ES-I3 (cell line): ENCODE data around the gene UBR4.

Experiments used
- H3K36me3 ChIP-seq: 2 replicates; pipeline ENCODE4 v1.6.1; 2013; ENCODE audit warnings: mild to moderate bottlenecking, low read length, control low read depth, moderate library complexity; ENCODE audit not compliant: insufficient read depth
- H3K4me1 ChIP-seq: 2 replicates; pipeline ENCODE4 v1.6.1; 2013; ENCODE audit warnings: mild to moderate bottlenecking, control low read depth, low read length; ENCODE audit not compliant: insufficient read depth
- H3K9ac ChIP-seq: 2 replicates; pipeline ENCODE4 v1.6.1; 2013; ENCODE audit warnings: low read depth, mild to moderate bottlenecking, low read length, moderate library complexity
- H3K9me3 ChIP-seq: 2 replicates; pipeline ENCODE4 v1.6.1; 2013; ENCODE audit warnings: mild to moderate bottlenecking, low read length, moderate library complexity; ENCODE audit not compliant: control insufficient read depth, insufficient read depth

Gene UBR4

DNA sequence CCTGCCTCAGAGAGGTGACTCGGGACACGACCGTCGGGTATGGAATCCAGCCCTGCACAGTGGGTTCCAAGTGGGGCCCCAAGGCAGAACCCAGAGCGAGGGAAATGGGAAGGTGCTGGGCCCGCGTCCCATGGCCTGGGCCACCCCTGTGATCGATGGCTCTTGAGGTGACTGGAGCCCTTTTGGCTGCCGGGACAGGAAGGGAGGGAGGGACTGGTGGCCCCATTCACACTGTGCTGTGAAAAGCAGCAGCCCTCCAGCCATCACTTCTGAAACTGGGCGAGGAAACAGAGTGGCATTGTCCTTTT lies 143.2 kb downstream of the UBR4 start:
- peaks cover 14% of the 10 kb centered on the region; the same call in 1 of the 2 replicates for H3K4me1 ChIP-seq
- H3K9me3 ChIP-seq: no peaks in the 10 kb centered on the region
- no peak overlapping the region for H3K9ac ChIP-seq
- H3K36me3 ChIP-seq: no peaks in the 10 kb centered on the region

DNA sequence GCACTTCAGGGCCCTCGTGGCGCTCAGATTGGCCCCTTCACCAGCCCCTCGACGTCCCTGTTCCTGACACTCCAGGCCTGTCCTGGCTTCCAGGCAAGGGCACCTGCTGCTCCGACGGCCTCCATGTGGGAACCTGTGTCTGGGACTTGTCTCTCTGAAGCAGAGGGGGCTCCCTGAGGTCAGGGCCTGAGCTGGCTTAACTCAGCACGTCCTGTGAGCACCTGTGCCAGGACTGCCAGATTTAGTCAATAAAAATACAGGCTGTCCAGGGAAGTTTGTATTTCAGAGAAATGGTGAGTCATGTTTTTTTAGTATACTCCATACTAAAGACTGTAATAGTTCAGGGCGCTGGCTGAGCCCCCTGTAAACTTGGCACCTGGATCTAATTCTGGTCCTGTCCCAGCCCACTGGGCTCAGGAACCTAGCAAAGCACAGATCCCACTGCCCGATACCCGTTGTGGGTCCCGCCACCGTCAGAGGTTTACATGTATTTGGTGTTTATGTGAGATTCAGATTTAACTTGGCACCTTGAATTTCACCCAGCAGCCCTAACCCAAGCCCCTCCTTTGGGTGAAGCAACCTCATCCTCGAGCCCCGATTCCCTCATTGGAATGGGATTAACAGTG lies 143.7 kb downstream of the UBR4 start:
- Histone ChIP-seq H3K4me1 (peaks cover 11% of the 10 kb centered on the region; the same call in 1 of the 2 replicates), H3K9me3 (no peaks in the 10 kb centered on the region), H3K9ac (no peak overlapping the region), H3K36me3 (no peaks in the 10 kb centered on the region)

DNA sequence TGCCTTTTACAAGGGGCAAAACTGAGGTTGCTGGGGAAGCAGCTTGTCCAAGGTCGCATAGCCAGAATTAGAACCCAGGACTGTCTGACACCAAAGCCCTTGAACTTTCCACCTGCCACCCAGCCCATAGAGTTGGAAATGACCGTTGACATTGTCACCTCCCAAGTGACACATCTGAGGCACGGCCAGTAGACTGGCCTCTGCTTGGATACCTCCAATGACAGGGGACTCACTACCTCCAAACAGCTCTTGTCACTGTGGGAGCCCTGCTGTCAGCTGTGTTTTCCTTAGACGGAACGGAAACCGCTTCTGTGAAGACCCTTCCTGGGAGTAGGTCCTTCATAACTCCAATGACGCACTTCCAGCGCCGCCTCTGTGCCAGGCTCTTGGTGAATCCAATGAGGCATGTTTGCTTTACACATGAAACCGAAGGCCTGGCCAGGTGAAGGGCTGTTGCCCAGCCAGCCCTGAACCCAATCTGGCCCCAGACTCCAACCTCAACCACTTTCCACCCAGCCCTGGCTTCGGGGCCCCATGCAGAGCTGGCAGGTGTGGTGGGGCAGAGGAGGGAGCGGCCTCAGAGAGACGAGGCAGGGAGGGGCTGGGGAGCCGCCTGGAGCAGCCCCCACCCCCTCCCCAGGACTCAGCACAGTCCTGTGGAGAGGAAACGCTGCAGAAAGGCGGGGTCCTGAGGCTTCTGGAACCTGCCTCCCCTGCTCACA lies 144.4 kb downstream of the UBR4 start:
- Histone ChIP-seq H3K9me3 (no peaks in the 10 kb centered on the region), H3K36me3 (no peaks in the 10 kb centered on the region), H3K4me1 (peaks cover 8% of the 10 kb centered on the region; the same call in 1 of the 2 replicates), H3K9ac (no peak overlapping the region)

DNA sequence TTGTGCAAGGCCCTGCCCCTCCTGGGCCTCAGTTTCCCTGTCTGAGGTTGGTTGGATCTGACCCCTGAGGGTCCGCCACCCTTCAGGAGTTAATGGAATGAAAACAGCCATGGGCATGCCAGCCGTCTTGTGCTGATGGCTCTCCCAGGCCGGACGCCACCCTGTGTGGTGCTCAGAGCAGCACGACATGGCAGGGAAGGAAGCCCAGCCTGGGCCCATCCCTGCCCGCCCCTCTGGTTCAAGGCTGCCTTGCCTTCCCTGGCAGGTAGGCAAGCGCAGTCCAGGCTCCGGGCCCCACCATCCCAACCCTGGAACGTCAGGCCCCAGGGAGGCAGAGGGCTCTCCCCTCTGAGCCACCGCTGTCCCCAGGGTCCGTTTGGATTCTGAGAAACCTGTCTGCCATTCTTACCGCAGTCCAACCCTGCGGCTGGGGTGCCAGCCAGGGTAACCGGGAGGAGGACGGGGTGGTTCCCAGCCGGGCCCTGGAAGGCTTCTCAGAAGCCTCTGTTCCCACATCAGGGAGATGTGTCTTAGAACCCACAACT lies 145.1 kb downstream of the UBR4 start:
- no peak overlapping the region for H3K9ac ChIP-seq
- no peaks in the 10 kb centered on the region for H3K36me3 ChIP-seq
- no peaks in the 10 kb centered on the region for H3K9me3 ChIP-seq
- peaks cover 8% of the 10 kb centered on the region; the same call in 1 of the 2 replicates for H3K4me1 ChIP-seq

DNA sequence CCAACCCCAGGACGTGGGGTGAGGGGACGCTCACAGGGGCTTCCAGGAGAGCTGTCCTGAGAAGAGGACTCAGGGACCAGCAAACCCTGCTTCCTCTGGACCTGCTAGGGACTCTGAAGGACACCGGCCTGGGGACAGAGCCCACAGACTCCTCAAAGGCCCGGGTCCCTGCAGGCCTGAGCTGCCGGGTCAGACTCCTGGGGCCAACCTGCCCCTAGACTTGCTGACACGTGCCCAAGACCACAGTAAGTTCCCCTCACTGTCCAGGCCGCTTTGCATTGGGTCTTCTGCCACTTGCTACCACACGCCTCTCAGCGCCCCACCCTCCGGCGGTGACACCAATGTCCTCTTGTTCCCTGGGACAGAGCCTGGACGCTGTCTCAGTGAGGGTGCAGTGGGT lies 146.9 kb downstream of the UBR4 start:
- no peak overlapping the region for H3K9ac ChIP-seq
- H3K4me1 ChIP-seq: peaks cover 8% of the 10 kb centered on the region; the same call in 1 of the 2 replicates
- no peaks in the 10 kb centered on the region for H3K36me3 ChIP-seq

DNA sequence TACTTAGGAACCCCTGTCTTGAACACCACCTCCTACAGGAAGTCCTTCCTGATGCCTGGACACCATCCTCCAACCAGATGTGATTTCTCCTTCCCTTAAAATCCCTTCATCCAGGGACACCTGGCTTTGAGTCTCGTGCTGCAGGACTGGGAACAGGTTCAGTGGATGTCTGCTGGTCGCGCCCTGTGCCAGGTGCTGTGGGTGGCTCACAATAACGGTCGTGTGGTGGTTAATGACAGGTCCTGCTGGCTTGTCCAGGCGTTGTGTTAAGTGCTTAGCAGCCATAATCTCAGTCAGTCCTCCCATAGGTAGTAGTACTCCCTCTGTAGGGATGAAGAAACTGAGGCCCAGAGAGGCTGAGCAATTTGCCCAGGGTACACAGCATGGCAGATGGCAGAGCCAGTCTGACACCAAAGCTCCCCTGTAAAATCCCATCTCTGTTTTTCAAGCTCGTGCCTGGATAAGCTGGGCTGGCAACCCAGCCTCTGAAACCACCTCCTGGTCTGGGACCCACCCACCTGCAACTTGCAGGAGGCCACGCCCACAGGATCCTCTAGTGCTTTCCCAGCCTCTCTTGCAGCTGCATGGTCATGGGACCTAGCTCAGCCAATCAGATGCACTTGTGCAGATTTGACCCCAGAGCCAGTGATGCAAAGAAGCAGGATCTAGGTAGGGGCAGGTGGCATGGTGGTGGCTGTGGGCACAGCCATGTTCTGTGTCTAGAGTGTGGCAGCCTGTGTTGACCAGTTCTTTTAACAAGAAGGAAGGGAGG lies 147.6 kb downstream of the UBR4 start:
- no peak overlapping the region for H3K9ac ChIP-seq
- H3K4me1 ChIP-seq: peaks cover 8% of the 10 kb centered on the region; the same call in 1 of the 2 replicates
- H3K36me3 ChIP-seq: no peaks in the 10 kb centered on the region
- no peaks in the 10 kb centered on the region for H3K9me3 ChIP-seq

More for the DNA sequence above, 146.9 kb downstream of the UBR4 start:
- no peaks in the 10 kb centered on the region for H3K9me3 ChIP-seq

DNA sequence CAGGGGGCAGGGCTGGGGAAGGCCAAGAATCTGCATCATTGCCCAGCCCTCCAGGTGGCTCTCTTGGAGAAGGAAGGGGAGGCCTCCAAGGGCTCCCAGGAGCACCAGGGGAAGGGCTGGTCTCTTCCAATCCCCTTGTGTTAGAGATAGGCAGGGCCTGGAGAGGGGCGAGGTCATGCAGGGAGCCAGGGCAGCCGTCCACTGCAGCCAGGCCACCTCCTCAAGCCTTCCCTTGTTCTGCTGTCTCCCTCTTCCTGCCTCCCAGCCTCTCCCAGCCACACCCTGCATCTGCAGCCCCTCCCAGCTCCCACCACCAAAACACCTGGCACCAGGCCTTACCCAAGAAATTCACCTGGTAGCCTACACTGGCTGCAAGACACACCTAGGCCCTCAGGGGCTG lies 148.3 kb downstream of the UBR4 start:
- Histone ChIP-seq H3K36me3 (no peaks in the 10 kb centered on the region), H3K4me1 (peaks cover 2% of the 10 kb centered on the region; the same call in 1 of the 2 replicates), H3K9ac (no peak overlapping the region), H3K9me3 (no peaks in the 10 kb centered on the region)

DNA sequence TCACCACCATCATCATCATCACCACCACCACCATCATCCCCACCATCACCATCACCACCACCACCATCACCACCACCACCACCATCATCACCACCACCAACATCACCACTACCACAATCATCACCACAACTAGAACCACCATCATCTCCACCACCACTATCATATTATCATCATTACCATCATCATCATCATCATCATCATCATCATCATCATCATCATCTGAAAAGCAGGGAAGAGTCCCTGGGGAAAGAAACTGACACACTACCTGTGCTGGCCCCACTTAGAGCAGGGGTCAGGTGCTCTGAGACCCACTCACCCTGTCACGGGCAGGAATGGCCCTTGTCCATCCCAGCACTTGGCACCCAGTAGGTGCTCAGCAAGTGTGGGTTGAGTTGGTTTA lies 148.7 kb downstream of the UBR4 start:
- H3K9me3 ChIP-seq: no peaks in the 10 kb centered on the region
- no peaks in the 10 kb centered on the region for H3K4me1 ChIP-seq
- H3K36me3 ChIP-seq: no peaks in the 10 kb centered on the region
- H3K9ac ChIP-seq: no peak overlapping the region

DNA sequence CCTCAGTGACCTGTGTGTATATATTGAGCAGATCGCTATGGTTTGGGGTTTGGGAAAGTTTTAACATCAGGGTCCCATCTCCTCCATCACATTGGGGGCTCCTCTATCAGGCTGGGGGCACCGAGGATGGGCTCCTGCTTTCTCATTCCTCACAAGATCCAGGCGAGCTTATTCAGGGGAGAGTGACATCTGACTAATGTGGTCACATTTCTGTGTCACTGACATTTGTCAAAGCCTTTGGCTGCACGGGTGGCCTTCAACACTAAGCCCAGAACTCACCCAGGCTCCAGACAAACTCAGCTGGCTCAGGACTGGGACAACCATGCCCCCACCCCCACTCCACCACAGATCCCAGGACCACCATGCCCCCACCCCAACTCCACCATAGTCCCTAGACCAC lies 150.3 kb downstream of the UBR4 start:
- H3K4me1 ChIP-seq: no peaks in the 10 kb centered on the region
- H3K36me3 ChIP-seq: no peaks in the 10 kb centered on the region
- no peak overlapping the region for H3K9ac ChIP-seq
- H3K9me3 ChIP-seq: no peaks in the 10 kb centered on the region

DNA sequence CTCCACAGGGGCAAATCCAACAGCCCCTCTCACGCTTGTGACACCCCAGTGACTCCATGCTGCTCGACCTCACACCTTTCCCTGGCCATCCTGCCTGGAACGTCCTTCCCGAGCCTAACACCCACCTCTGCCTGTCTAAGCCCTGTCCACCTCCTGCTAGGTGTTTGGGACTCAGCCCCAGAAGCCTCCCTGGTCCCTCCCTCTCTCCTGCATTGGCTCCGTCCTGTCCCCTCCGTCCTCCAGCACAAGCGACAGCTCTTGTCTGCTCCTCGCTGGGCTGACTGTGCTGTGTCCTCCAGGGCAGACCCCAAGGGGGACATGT lies 151.6 kb downstream of the UBR4 start:
- H3K9ac ChIP-seq: no peak overlapping the region
- H3K36me3 ChIP-seq: no peaks in the 10 kb centered on the region
- peaks cover 3% of the 10 kb centered on the region for H3K4me1 ChIP-seq
- H3K9me3 ChIP-seq: no peaks in the 10 kb centered on the region

DNA sequence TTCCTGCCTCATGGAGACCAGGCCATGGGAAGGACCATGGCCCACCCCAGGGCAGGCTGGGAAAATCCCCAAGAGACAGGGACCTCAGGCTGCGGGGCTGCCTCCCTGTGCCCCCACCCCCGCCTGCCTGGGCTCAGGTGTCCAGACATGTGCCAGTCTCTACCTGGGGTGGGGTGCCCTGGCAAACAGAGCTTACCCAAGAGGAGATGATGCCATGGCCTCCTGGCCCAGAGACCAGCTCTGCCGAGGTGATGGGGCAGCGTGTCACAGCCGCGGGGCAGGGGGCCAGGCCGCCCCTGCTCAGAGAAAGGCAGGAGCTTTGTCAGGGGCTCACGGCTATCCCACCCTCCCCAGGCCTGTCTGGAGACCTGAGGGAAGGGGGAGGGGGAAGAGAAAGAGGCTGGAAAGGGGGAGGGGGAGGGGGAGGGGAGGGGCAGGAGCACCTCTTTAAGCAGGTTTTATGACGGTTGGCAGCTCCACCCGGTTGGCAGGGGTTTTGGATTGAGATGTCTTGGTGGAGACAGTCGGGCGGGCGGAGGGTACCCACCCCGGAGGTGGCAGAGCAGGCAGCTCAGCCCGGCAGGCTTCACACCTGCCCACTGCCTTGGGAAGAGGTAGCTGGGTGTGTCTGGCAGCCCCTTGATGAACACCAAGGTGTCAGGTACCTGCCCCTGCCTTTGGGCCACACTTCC lies 152.1 kb downstream of the UBR4 start:
- Histone ChIP-seq H3K9ac (no peak overlapping the region), H3K4me1 (peaks cover 7% of the 10 kb centered on the region), H3K36me3 (no peaks in the 10 kb centered on the region), H3K9me3 (no peaks in the 10 kb centered on the region)

DNA sequence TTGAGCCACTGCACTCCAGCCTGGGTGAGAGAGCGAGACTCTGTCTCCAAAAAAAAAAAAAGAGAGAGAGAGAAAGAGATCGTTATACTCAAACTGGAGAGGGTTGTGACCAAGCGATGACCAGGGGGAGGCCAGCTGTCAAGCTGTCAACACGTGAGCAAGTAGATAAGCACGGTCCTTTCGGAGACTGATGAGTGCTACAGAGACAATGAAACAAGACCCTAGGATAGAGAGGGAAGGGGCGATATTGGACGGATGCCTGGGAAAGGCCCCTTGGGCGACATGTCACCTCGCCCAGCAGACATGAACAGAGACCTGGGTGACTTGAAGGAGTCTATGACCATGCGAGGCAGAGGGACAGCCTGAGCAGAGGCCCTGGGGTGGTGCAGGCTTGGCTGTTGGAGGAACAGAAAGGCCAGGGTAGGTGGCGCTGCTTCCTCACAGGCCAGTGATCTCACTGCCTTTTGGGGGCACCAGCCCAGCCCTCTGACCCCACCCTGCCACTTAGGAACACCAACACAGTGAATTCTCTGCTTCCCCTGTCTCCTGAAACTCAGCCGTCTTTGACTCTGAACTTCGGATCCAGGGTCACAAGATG lies 152.8 kb downstream of the UBR4 start:
- no peak overlapping the region for H3K9ac ChIP-seq
- peaks cover 7% of the 10 kb centered on the region for H3K4me1 ChIP-seq
- H3K9me3 ChIP-seq: no peaks in the 10 kb centered on the region
- no peaks in the 10 kb centered on the region for H3K36me3 ChIP-seq

DNA sequence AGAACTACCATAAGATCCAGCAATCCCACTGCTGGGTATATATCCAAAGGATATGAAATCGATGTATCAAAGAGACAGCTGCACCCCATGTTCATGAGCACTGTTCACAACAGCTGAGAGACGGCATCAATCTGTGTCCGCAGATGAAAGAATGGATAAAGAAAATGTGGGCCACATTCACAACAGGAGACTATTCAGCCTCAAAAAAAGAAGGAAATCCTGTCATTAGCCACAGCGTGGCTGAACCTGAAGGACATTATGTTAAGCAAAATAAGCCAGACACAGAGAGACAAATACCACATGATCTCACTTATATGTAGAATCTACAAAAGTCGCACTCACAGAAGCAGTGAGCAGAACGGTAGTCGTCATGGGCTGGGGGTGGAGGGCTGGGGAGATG lies 154.4 kb downstream of the UBR4 start:
- no peaks in the 10 kb centered on the region for H3K9me3 ChIP-seq
- peaks cover 7% of the 10 kb centered on the region for H3K4me1 ChIP-seq
- no peak overlapping the region for H3K9ac ChIP-seq
- no peaks in the 10 kb centered on the region for H3K36me3 ChIP-seq

DNA sequence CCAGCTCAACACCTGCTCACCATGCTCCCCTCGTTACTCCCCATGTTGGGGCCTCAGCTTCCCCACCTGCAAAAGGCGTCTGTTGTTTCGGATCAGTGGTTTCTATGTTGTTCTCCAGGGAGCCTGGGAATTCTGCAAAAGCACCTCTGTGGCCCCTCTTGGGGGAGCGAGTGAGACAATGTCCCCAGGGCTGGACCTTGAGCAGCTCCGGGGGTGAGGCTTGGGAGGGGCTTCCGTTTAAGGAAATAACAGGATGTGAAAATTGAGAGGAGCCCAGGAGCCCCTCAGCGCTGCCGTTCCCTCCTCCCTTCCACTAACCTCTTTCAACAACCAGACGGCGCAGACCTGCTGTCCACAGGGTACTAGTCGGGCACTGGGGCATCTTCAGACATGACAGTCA lies 155.1 kb downstream of the UBR4 start:
- no peaks in the 10 kb centered on the region for H3K36me3 ChIP-seq
- H3K4me1 ChIP-seq: peaks cover 7% of the 10 kb centered on the region
- H3K9ac ChIP-seq: no peak overlapping the region
- no peaks in the 10 kb centered on the region for H3K9me3 ChIP-seq
